Uterus (tissue), 2 donors: ENCODE data around the gene ZNF576.

Experiments
- POLR2A ChIP-seq, 2 donors: fragments of 450-650 bp; IDR thresholded peaks; one replicate each; pipeline ENCODE4 v1.6.1; 2016; ENCODE audit warnings: antibody characterized with exemption in 2 of 2, mild to moderate bottlenecking in 1 of 2, moderate library complexity in 1 of 2
- TF ChIP-seq, protein P1 (sequence below), 4 experiments: fragments of 200-600 bp in 2 of 4; fragments of 450-650 bp in 2 of 4; sonication (generic) in 2 of 4; IDR thresholded peaks; one replicate each; pipeline ENCODE4 v1.5.1; 2016 to 2019; ENCODE audit warnings: antibody characterized with exemption in 4 of 4, mild to moderate bottlenecking in 2 of 4, moderate library complexity in 1 of 4

DNA sequence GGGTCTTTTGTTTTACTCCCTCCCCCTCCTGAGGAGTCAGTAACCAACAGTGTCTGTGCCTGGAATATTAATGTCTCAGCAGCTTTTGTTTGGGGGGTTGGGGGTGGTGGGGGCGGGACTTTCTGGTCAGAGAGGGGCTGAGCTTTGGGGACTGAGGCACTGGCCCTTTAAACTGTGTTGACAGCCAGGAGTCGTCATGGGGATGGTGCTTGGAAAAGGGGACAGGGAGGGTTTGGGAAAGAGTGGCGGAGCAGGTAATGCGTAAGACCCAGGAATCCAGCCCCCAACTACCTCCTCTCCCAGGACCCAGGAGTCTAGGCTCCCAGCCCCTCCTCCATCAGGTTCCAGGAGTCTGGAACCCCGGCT lies 38.1 kb downstream of the ZNF576 start:
- TF ChIP-seq, protein P1, sequence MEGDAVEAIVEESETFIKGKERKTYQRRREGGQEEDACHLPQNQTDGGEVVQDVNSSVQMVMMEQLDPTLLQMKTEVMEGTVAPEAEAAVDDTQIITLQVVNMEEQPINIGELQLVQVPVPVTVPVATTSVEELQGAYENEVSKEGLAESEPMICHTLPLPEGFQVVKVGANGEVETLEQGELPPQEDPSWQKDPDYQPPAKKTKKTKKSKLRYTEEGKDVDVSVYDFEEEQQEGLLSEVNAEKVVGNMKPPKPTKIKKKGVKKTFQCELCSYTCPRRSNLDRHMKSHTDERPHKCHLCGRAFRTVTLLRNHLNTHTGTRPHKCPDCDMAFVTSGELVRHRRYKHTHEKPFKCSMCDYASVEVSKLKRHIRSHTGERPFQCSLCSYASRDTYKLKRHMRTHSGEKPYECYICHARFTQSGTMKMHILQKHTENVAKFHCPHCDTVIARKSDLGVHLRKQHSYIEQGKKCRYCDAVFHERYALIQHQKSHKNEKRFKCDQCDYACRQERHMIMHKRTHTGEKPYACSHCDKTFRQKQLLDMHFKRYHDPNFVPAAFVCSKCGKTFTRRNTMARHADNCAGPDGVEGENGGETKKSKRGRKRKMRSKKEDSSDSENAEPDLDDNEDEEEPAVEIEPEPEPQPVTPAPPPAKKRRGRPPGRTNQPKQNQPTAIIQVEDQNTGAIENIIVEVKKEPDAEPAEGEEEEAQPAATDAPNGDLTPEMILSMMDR (IDR thresholded peaks at IDR 0.05), result no peak
- TF ChIP-seq POLR2A (IDR thresholded peaks at IDR 0.05), result no peak
